Fibroblast of skin of left quadriceps (primary cell): Measurements from ENCODE around the gene SMCR8.
"Not testable (repeated sequence)": the region's sequence is repeated elsewhere in the genome, so short reads cannot be mapped to it uniquely, and the experiment has no call there.

ENCODE experiments used
- DNase-seq, 2 experiments: peaks; one replicate each; pipeline ENCODE4 v3.0.0-alpha.2; 2013; ENCODE audit warnings: low read depth in 2 of 2

Gene SMCR8

GRCh38 chr17:18318771-18319450 lies 3.8 kb downstream of the SMCR8 start:
- DNase-seq: no peak

DNA sequence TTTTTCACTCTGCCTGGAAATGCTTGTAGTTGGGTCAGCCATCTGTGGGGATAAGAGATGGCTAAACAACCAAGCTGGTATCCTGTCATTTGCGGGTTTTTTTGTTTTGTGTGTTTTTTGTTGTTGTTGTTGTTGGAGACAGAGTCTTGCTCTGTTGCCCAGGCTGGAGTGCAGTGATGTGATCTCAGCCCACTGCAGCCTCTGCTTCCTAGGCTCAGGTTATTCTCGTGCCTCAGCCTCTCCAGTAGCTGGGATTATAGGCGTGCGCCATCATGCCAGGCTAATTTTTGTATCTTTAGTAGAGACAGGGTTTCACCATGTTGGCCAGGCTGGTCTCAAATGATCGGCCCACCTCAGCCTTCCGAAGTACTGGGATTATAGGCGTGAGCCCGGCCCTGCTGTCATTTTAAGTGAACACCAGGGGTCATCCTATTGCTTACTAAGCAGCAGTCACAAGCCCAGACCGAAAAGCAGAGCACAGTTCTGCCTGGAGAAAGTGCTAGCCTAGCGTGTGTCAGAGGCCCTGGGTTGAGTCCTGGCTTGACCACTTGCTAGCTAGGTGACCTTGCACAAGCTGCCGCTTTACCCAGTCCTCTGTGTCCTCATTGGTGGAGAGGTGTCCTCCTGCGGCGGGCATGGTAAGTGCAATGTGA lies 4.6 kb downstream of the SMCR8 start:
- peak; percentile 9 to 16 for DNase-seq

DNA sequence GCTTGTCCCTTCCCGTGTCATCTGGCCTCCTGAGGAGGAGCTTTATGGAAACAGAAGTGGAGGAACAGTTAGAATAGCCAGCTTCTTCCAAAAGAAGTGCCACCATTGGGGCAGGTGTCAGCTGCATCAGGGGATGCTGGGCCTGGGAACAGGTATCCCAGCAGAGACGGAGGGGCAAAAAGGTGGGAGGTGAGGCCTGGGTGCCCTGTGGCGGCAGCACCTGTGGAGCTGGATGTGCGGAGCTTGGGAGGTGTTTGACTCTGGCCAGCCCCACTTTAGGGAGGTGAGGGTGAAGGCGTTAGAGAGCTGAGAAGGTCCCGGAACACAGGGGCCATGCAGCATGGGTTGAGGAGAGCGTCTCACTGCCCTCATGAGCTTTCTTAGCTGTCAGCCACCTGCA lies 5.2 kb downstream of the SMCR8 start:
- DNase-seq: no peak

GRCh38 chr17:18321309-18321708 lies 6.2 kb downstream of the SMCR8 start:
- DNase-seq: no peak

DNA sequence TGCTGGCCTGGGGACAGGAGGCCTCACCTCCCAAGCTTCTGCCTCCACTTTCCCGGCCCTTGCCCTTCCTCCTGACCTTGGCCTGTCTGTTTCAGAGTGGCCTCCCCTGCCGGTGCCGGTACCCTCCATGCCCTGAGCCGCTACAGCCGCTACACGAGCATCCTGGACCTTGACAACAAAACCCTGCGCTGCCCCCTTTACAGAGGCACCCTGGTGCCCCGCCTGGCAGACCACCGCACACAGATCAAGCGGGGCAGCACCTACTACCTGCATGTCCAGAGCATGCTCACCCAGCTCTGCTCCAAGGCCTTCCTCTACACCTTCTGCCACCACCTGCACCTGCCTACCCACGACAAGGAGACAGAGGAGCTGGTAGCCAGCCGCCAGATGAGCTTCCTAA lies 7.4 kb downstream of the SMCR8 start:
- no peak for DNase-seq

- DNase-seq: no peak
These were observed 7.9 kb downstream of the SMCR8 start for GRCh38 chr17:18323007-18323406.

GRCh38 chr17:18323507-18324139 lies 8.5 kb downstream of the SMCR8 start:
- no peak for DNase-seq

DNA sequence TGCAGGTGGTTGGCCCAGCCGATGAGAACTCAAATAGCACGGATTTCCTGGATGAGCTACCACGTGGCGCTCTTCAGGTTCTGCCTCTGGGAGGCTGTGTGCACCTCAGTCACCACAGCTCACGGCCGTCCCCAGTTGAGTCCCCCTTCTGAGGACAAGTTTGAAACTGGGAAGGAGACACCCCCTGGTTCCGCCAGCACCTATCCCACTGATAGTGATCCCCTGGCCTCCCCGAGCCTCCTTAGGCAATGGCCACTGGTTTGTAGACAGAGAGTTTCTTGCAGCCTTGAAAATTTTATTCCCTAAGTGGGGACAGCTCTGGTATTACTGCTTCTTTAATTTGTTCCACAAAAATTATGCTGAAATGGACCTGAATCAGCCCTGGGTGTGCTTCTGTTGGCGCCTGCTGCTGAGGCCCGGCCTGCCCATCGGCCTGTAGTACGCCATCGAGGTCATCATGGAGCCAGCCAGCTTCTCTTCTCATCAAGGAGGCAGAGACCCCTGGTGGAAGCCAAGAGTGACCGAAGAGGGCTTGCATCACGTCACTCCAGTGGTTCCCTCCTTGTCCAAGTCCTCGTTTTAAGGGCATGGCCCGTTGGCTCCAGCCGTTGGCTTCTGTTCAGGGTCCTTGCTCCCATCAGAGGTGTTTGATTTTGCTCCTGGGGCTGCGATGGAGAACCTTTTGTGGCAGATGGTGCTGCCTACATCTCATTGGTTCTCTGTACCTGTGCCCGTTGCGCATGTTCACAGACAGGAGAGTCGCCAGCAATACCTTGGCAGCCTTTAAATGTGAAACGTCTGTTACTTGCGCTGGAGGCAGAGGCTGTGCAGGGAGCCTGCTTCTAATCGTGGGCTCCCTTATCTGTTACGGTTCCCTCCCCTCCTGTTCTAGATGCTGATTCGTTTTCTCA lies 9.3 kb downstream of the SMCR8 start:
- DNase-seq: no peak

GRCh38 chr17:18326039-18326438 lies 10.9 kb downstream of the SMCR8 start:
- no peak for DNase-seq

GRCh38 chr17:18326572-18326971 lies 11.5 kb downstream of the SMCR8 start:
- no peak for DNase-seq

GRCh38 chr17:18327093-18327492 lies 12.0 kb downstream of the SMCR8 start:
- DNase-seq: no peak

- no peak for DNase-seq
These were observed 12.5 kb downstream of the SMCR8 start for GRCh38 chr17:18327556-18327955.

DNA sequence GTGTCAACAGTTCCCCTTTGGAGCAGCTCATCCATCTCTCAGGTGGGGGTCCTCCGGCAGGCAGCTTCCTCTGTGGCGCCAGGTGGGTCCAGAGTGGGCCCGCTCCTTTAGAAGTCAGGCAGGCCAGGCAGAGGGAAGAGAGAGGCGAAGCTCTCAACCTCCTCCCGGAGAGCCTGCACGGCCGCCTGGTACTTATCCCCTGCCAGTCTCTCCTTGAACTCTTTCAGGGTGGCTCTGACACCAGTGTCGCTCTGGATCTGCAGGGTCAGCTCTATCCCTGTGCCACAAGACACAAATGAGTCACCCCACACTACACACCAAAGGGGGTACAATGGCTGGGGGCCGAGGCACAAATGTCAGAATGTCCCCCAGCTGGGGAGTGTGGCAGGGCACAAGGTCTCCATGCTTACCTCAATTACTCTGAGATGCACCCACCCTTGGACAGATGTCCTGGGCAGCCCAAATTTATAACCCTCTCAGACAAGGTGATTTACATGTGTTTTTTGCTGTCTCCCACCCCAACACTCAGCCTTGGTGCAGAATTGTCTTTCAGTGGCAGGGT lies 13.6 kb downstream of the SMCR8 start:
- no peak for DNase-seq

- DNase-seq: no peak
These were observed 16.8 kb downstream of the SMCR8 start for GRCh38 chr17:18331879-18332278.

- no peak for DNase-seq
These were observed 17.9 kb downstream of the SMCR8 start for GRCh38 chr17:18332909-18333489.

DNA sequence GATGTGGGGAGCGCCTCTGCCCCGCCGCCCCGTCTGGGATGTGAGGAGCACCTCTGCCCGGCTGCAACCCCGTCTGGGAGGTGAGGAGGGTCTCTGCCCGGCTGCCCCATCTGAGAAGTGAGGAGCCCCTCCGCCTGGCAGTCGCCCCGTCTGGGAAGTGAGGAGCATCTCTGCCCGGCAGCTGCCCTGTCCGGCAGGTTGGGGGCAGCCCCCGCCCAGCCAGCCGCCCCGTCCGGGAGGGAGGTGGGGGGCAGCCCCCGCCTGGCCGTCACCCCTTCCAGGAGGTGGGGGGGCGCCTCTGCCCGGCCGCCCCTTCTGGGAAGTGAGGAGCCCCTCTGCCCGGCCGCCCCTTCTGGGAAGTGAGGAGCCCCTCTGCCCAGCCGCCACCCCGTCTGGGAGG lies 23.1 kb downstream of the SMCR8 start:
- not testable (repeated sequence) for DNase-seq

DNA sequence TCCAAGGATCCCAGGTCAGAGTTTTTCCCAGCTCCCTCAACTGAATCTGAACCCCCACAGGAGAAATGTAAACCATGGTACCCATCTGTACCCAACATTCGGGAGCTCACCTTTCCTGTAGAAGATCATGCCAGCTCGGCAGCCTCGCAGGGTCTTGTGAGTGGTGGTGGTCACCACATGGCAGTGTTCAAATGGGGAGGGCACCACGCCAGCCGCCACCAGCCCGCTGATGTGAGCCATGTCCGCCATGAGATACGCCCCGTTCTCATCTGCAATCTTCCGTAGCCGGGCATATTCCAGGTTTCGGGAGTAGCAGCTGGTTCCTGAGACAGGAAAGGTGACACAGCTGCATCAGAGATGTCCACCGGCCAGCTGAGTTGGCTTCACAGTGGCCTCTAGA lies 24.8 kb downstream of the SMCR8 start:
- no peak for DNase-seq

DNA sequence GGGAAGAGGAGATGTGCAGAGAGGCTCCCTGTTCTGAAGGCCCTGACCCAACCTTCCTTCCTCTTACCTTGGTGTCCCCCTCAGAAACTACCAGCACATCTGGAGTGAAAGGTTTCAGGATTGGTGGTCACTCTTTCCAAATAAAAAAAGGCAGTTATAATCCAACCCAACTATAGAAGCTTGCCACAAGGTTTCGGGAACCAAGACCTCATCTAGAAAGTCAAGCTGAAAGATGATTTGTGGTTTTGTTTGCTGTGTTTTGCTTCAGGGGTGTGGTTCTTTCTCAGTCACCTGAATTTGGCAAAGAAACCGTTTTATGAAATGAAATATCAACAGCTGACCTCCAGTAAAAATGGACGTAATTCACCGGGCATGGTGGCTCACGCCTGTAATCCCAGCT lies 28.9 kb downstream of the SMCR8 start:
- no peak for DNase-seq

DNA sequence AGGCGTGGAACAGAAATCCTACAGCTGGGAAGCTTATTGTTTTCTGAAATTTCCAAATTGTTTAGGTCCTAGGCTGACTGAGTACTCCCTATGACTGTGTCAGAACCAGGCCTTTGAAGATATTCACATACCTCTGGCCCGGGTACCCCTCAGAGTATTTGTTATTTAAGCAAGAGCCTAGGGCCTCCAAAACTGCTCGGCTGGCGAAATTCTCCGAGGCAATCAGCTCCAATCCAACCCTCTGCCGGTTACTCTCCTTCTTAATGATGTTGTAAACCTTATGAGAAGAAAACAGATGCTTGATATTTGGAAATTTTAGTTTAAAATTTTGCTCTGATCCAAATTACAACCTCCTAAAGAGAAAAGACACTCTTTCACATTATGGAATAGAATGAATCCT lies 38.4 kb downstream of the SMCR8 start:
- no peak for DNase-seq

DNA sequence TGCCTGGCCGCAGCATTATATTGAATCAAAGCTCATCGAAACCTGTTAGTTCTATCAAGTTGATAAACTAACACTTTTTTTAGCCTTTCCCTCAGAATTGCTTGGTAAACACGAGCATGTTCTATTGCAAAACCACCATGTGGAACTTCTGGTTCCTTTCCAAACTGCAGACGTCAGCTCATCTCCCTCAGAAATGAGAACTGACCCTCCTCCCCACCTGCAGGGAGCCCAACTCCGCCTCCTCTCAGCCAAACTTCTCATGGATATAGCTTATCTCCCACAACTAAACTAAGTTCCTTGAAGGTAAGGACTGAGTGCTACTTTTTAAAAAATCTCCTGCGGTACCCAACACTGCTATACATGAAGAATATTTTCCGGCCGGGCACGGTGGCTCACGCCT lies 41.5 kb downstream of the SMCR8 start:
- peak; percentile 4 to 10 for DNase-seq

DNA sequence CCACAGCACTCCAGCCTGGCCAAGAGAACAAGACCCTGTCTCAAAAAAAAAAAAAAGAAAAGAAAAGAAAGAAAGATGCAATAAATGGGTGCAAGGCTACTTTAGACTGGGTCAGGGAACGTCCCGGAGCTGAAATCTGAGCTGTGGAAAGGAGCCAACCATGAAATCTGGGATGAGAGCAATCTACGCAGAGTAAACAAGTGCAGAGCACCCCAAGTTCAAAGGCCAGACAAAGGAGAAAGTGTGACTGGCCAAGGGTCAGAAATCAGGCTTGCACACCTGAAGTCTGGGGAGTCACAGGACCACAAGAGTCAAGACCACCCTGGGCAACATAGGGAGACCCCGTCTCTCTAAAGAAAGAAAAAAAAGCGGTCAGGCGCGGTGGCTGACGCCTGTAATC lies 45.4 kb downstream of the SMCR8 start:
- no peak for DNase-seq
